Measurements from ENCODE around the gene CARS2.
A peak's percentile ranks its signal among the peaks of the same experiment; 100 is the strongest.

CARS2 gene

DNA sequence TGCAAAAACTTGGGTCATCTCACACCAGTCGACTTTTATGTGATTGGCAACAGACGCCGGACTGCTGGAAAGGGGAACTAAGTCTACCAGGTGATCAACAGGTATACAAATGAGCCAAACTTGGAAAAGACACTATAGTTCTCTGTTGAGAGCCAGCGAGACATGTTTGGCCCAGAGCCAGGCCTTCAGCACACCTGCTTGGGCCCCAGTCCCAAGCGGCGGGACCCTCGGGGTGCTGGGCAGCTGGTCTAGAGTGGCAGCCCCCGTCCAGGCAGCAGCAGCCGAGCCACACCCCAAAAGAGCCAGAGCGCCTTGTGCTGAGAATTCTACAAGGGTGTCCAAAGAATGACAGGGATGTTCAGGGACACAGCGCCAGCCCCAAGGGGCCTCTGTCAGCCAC lies 62.6 kb downstream of the CARS2 start:
- Histone ChIP-seq H3K27ac (no peak overlapping the region), H3K4me1 (ENCODE audit: control insufficient read depth in 1 of 2, insufficient read depth in 1 of 2, low read depth in 1 of 2, low read length in 1 of 2) (peaks cover 6 to 11% of the 10 kb centered on the region in 2 experiments), H3K27me3 (no peaks in the 10 kb centered on the region), H3K9me3 (no peaks in the 10 kb centered on the region), H3K36me3 (peaks cover 100% of the 10 kb centered on the region), H3K4me3 (ENCODE audit: low read depth in 1 of 2, low read length in 1 of 2) (no peak overlapping the region)
- TF ChIP-seq, protein P1, sequence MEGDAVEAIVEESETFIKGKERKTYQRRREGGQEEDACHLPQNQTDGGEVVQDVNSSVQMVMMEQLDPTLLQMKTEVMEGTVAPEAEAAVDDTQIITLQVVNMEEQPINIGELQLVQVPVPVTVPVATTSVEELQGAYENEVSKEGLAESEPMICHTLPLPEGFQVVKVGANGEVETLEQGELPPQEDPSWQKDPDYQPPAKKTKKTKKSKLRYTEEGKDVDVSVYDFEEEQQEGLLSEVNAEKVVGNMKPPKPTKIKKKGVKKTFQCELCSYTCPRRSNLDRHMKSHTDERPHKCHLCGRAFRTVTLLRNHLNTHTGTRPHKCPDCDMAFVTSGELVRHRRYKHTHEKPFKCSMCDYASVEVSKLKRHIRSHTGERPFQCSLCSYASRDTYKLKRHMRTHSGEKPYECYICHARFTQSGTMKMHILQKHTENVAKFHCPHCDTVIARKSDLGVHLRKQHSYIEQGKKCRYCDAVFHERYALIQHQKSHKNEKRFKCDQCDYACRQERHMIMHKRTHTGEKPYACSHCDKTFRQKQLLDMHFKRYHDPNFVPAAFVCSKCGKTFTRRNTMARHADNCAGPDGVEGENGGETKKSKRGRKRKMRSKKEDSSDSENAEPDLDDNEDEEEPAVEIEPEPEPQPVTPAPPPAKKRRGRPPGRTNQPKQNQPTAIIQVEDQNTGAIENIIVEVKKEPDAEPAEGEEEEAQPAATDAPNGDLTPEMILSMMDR (IDR thresholded peaks at IDR 0.05), result no peak

DNA sequence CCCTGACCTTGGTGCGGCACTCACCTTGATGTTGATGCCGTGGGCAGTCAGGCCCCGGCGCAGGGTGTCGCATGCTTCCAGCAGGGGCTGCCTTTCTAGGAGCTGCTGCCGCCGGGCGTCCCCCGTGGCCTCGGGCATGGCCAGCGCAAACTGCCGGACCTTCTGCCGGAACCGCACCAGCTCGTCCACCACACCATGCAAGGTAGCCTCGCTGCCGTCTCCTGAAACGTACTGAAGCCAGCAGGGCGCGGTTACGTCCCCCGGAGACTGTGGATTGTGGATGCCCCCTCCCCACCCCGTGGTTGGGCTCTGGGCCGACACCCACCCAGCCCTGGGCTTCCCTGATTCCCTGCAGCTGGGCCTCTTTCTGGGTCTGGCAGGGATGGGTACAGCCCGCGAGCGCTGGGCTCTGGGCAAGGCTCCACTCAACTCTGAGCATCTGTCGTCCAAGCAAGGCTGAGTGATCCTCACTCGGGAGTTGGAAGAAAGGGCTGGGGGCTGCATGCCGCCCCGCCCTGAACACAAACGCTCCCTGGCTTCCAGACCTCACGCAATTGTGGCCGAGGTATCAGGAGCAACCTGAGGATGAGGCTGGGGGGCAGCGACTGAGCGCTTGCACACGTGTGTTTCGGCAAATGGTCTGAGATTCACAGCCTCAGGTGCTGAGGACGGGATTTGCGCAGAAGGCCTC lies 63.5 kb downstream of the CARS2 start:
- no peaks in the 10 kb centered on the region for H3K27me3 ChIP-seq
- H3K36me3 ChIP-seq, result peaks cover 100% of the 10 kb centered on the region
- no peaks in the 10 kb centered on the region for H3K9me3 ChIP-seq
- no peak overlapping the region for H3K4me3 ChIP-seq (ENCODE audit: low read depth in 1 of 2, low read length in 1 of 2)
- H3K4me1 ChIP-seq (ENCODE audit: control insufficient read depth in 1 of 2, insufficient read depth in 1 of 2, low read depth in 1 of 2, low read length in 1 of 2), result peaks cover 6 to 11% of the 10 kb centered on the region in 2 experiments
- TF ChIP-seq, protein P1 (IDR thresholded peaks at IDR 0.05), result no peak
- no peak overlapping the region for H3K27ac ChIP-seq

GRCh38 chr13:110641055-110642015 lies 64.6 kb downstream of the CARS2 start:
- Histone ChIP-seq H3K27ac (peak overlapping the region; percentile 48), H3K4me3 (ENCODE audit: low read depth in 1 of 2, low read length in 1 of 2) (no peak overlapping the region), H3K4me1 (ENCODE audit: control insufficient read depth in 1 of 2, insufficient read depth in 1 of 2, low read depth in 1 of 2, low read length in 1 of 2) (peaks cover 6 to 11% of the 10 kb centered on the region in 2 experiments), H3K36me3 (peaks cover 100% of the 10 kb centered on the region), H3K27me3 (no peaks in the 10 kb centered on the region), H3K9me3 (no peaks in the 10 kb centered on the region)
- TF ChIP-seq, protein P1 (IDR thresholded peaks at IDR 0.05), result no peak

GRCh38 chr13:110640591-110641029 lies 65.3 kb downstream of the CARS2 start:
- peak overlapping the region; percentile 48 for H3K27ac ChIP-seq
- TF ChIP-seq, protein P1 (IDR thresholded peaks at IDR 0.05), result no peak
- peaks cover 100% of the 10 kb centered on the region for H3K36me3 ChIP-seq
- H3K4me3 ChIP-seq (ENCODE audit: low read depth in 1 of 2, low read length in 1 of 2), result no peak overlapping the region
- H3K9me3 ChIP-seq, result no peaks in the 10 kb centered on the region
- peaks cover 6 to 11% of the 10 kb centered on the region in 2 experiments for H3K4me1 ChIP-seq (ENCODE audit: control insufficient read depth in 1 of 2, insufficient read depth in 1 of 2, low read depth in 1 of 2, low read length in 1 of 2)
- no peaks in the 10 kb centered on the region for H3K27me3 ChIP-seq

DNA sequence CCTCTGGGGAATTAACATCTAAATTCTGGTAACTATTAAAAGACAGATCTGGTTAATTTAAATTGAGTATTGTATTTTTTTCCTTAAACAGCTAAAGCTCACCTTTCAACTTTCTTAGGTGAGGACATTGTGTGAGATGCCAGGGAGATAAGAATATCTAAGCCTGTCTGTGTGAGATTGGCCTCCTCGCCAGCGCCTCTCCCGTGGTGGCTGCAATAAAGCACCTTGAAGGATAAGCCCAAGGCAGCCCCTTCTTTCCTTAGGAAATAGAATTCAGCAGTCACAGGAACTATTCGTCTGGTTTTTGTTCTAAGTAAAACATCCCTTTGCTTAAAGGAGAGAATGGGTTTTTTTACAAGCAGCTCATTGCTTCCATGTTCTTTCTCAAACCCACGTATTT lies 66.0 kb downstream of the CARS2 start:
- Histone ChIP-seq H3K4me1 (ENCODE audit: control insufficient read depth in 1 of 2, insufficient read depth in 1 of 2, low read depth in 1 of 2, low read length in 1 of 2) (peaks cover 2 to 6% of the 10 kb centered on the region in 2 experiments), H3K27me3 (no peaks in the 10 kb centered on the region), H3K9me3 (no peaks in the 10 kb centered on the region), H3K27ac (peak overlapping the region; percentile 48), H3K4me3 (ENCODE audit: low read depth in 1 of 2, low read length in 1 of 2) (no peak overlapping the region), H3K36me3 (peaks cover 100% of the 10 kb centered on the region)
- TF ChIP-seq, protein P1 (IDR thresholded peaks at IDR 0.05), result no peak
